Neural progenitor cell (in vitro differentiated cells): Measurements from ENCODE around the gene DDX18. TPM values are rescaled to one million over a fixed set of nuclear protein-coding genes. Genes with fewer than 3 reads are reported as not detected.
"Not testable (repeated sequence)": the region's sequence is repeated elsewhere in the genome, so short reads cannot be mapped to it uniquely, and the experiment has no call there.

ENCODE experiments used
- DNase-seq: peaks from one replicate; pipeline ENCODE4 v3.0.0-alpha.2; 2016; ENCODE audit warnings: low spot score
- H2AFZ ChIP-seq: fragments of 200-600 bp; sonication (generic); replicated peaks from 2 replicates; pipeline ENCODE4 v1.6.1; 2016; ENCODE audit warnings: antibody characterized with exemption
- H3F3A ChIP-seq: fragments of 200-600 bp; sonication (generic); 2 replicates; pipeline ENCODE4 v1.6.1; 2016; ENCODE audit warnings: antibody characterized with exemption, low read depth
- H3K27ac ChIP-seq: fragments of 200-600 bp; sonication (generic); 2 replicates; pipeline ENCODE4 v1.5.1; 2016; ENCODE audit warnings: mild to moderate bottlenecking
- H3K27me3 ChIP-seq: fragments of 200-600 bp; sonication (generic); 2 replicates; pipeline ENCODE4 v1.6.1; 2016; ENCODE audit warnings: mild to moderate bottlenecking, moderate library complexity
- H3K36me3 ChIP-seq: fragments of 200-600 bp; sonication (generic); 2 replicates; pipeline ENCODE4 v1.5.1; 2016
- H3K4me1 ChIP-seq: fragments of 200-600 bp; sonication (generic); 2 replicates; pipeline ENCODE4 v1.6.1; 2016; ENCODE audit warnings: mixed run types
- H3K4me2 ChIP-seq: fragments of 200-600 bp; sonication (generic); 2 replicates; pipeline ENCODE4 v1.6.1; 2016
- H3K4me3 ChIP-seq: fragments of 200-600 bp; sonication (generic); 2 replicates; pipeline ENCODE4 v1.5.1; 2016
- H3K79me2 ChIP-seq: fragments of 200-600 bp; sonication (generic); 2 replicates; pipeline ENCODE4 v1.6.1; 2016; ENCODE audit warnings: low read depth
- H3K9ac ChIP-seq: fragments of 200-600 bp; sonication (generic); 2 replicates; pipeline ENCODE4 v1.6.1; 2016
- H3K9me3 ChIP-seq: fragments of 200-600 bp; sonication (generic); 2 replicates; pipeline ENCODE4 v1.5.1; 2016; ENCODE audit warnings: low read depth
- H4K20me1 ChIP-seq: fragments of 200-600 bp; sonication (generic); 2 replicates; pipeline ENCODE4 v1.6.1; 2016; ENCODE audit warnings: low read depth
- H3K27ac Mint-ChIP-seq: 3 replicates; pipeline ENCODE4 v1.8.0; 2021; ENCODE audit warnings: mixed read lengths
- H3K27me3 Mint-ChIP-seq: 2 replicates; pipeline ENCODE4 v1.8.0; 2022; ENCODE audit warnings: low read depth, mild to moderate bottlenecking, inconsistent platforms, moderate library complexity, mixed read lengths; ENCODE audit not compliant: insufficient read depth
- H3K36me3 Mint-ChIP-seq: 3 replicates; pipeline ENCODE4 v1.8.0; 2021; ENCODE audit warnings: mixed read lengths
- H3K4me1 Mint-ChIP-seq: 3 replicates; pipeline ENCODE4 v1.8.0; 2021; ENCODE audit warnings: mixed read lengths
- H3K4me3 Mint-ChIP-seq: 3 replicates; pipeline ENCODE4 v1.8.0; 2021; ENCODE audit warnings: mild to moderate bottlenecking, moderate library complexity, mixed read lengths
- H3K9me3 Mint-ChIP-seq: 3 replicates; pipeline ENCODE4 v1.8.0; 2020; ENCODE audit warnings: mixed read lengths
- EZH2 ChIP-seq: fragments of 200-600 bp; sonication (generic); IDR thresholded peaks from 2 replicates; pipeline ENCODE4 v1.6.1; 2017; ENCODE audit warnings: antibody characterized with exemption, mild to moderate bottlenecking, moderate library complexity
- EZH2phosphoT487 ChIP-seq: fragments of 200-600 bp; sonication (generic); IDR thresholded peaks from 2 replicates; pipeline ENCODE4 v1.6.1; 2017; ENCODE audit warnings: antibody characterized with exemption
- total RNA-seq: library from RNA; depleted of rRNA; stranded (reverse); fragments of >200 nt; gene quantifications from 2 replicates; pipeline ENCODE4 v1.2.3, GENCODE V29; 2015; ENCODE audit warnings: low replicate concordance
- TF ChIP-seq, protein P1 (sequence below): fragments of 200-600 bp; sonication (generic); IDR thresholded peaks from 2 replicates; pipeline ENCODE4 v1.5.1; 2017; ENCODE audit warnings: antibody characterized with exemption, mild to moderate bottlenecking

The DDX18 gene
- total RNA-seq, 1 donor from 2014 or later, result 87.0 TPM

DNA sequence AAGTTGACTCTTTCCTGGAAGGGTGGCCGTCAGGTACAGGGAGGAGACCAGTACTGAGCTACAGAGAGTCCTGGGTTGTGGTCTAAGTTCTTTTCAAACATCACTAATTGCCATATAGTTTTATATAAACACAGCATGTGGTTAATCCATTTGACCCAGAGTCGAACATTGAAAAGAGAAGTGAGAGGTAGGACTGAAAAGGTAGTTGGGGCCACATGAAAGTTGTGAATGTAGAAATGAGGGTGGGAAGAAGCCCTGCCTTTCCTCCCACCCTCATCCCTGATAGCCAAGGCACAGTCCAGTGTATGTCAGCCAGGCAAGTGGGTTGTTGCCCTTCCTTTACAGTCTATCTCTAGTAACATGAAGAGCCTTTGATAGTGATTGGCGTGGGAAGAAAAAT lies 4.4 kb downstream of the DDX18 start:
- no peak overlapping the region for H3K9ac ChIP-seq
- no peak overlapping the region for H3K27ac ChIP-seq
- DNase-seq, result no peak
- H3K4me3 Mint-ChIP-seq, result no peak overlapping the region
- peaks cover 11% of the 10 kb centered on the region for H4K20me1 ChIP-seq
- H3K27me3 Mint-ChIP-seq, result peaks cover 4% of the 10 kb centered on the region
- peaks cover 10% of the 10 kb centered on the region for H3K4me1 Mint-ChIP-seq
- H3K27ac Mint-ChIP-seq, result no peak overlapping the region
- H3K4me3 ChIP-seq, result no peak overlapping the region
- H3K27me3 ChIP-seq, result no peaks in the 10 kb centered on the region
- no peak overlapping the region for H2AFZ ChIP-seq
- H3K9me3 ChIP-seq, result no peaks in the 10 kb centered on the region
- H3K36me3 Mint-ChIP-seq, result peaks cover 16% of the 10 kb centered on the region
- no peak for TF ChIP-seq EZH2phosphoT487
- TF ChIP-seq, protein P1, sequence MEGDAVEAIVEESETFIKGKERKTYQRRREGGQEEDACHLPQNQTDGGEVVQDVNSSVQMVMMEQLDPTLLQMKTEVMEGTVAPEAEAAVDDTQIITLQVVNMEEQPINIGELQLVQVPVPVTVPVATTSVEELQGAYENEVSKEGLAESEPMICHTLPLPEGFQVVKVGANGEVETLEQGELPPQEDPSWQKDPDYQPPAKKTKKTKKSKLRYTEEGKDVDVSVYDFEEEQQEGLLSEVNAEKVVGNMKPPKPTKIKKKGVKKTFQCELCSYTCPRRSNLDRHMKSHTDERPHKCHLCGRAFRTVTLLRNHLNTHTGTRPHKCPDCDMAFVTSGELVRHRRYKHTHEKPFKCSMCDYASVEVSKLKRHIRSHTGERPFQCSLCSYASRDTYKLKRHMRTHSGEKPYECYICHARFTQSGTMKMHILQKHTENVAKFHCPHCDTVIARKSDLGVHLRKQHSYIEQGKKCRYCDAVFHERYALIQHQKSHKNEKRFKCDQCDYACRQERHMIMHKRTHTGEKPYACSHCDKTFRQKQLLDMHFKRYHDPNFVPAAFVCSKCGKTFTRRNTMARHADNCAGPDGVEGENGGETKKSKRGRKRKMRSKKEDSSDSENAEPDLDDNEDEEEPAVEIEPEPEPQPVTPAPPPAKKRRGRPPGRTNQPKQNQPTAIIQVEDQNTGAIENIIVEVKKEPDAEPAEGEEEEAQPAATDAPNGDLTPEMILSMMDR, result no peak
- no peak for TF ChIP-seq EZH2
- H3K4me2 ChIP-seq, result no peak overlapping the region
- peaks cover 36% of the 10 kb centered on the region for H3K36me3 ChIP-seq
- no peaks in the 10 kb centered on the region for H3K9me3 Mint-ChIP-seq
- no peaks in the 10 kb centered on the region for H3F3A ChIP-seq
- H3K4me1 ChIP-seq, result peaks cover 10% of the 10 kb centered on the region
- H3K79me2 ChIP-seq, result peaks cover 29% of the 10 kb centered on the region

DNA sequence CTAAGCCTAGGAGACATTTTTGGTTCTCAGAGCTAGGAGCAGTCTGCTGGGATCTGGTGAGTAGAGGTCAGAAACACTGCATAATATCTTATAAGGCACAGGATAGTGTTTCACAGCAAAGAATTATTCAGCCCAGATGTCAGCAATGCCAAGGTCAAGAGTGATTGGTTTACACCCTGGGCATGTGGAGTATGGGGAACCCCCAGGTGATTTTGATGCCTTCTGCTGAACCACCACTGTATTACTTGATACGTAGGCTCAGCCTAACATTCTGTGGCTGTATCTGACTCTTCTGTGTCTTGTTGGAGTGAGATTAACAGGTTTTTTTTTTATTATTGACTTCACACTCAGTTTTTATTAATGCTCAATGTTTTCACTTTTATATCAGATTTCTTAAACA lies 6.0 kb downstream of the DDX18 start:
- Mint-ChIP-seq H3K9me3 (no peaks in the 10 kb centered on the region), H3K4me1 (peaks cover 5% of the 10 kb centered on the region), H3K27ac (no peak overlapping the region), H3K4me3 (no peak overlapping the region), H3K36me3 (peaks cover 21% of the 10 kb centered on the region), H3K27me3 (no peaks in the 10 kb centered on the region)
- no peak overlapping the region for H2AFZ ChIP-seq
- H4K20me1 ChIP-seq, result peaks cover 11% of the 10 kb centered on the region
- no peak overlapping the region for H3K4me2 ChIP-seq
- no peak for TF ChIP-seq EZH2phosphoT487
- TF ChIP-seq, protein P1, result no peak
- TF ChIP-seq EZH2, result no peak
- no peaks in the 10 kb centered on the region for H3F3A ChIP-seq
- H3K27me3 ChIP-seq, result no peaks in the 10 kb centered on the region
- H3K4me1 ChIP-seq, result peaks cover 8% of the 10 kb centered on the region
- H3K9me3 ChIP-seq, result no peaks in the 10 kb centered on the region
- H3K9ac ChIP-seq, result no peak overlapping the region
- peaks cover 41% of the 10 kb centered on the region for H3K36me3 ChIP-seq
- DNase-seq, result no peak
- no peak overlapping the region for H3K27ac ChIP-seq
- H3K79me2 ChIP-seq, result peaks cover 20% of the 10 kb centered on the region
- no peak overlapping the region for H3K4me3 ChIP-seq

DNA sequence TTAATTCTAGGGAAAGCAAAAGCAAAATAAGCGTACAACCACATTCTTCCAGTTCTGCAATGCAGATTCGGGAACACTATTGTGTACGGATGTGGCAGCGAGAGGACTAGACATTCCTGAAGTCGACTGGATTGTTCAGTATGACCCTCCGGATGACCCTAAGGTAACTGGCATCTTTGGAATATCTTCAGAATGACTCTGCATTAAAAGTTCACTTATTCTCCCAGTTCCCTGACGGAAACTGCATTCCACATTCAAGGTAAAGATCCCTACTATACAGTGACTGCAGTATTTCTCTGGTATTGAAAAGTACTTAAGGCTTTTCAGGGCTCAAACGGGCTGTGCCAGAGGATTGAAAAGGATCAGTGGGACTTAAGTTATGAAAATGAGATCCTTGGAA lies 10.9 kb downstream of the DDX18 start:
- TF ChIP-seq, protein P1, result no peak
- TF ChIP-seq EZH2phosphoT487 (no peak), EZH2 (no peak)
- Mint-ChIP-seq H3K9me3 (no peaks in the 10 kb centered on the region), H3K4me3 (no peak overlapping the region), H3K27ac (no peak overlapping the region), H3K36me3 (peaks cover 44% of the 10 kb centered on the region), H3K27me3 (no peaks in the 10 kb centered on the region), H3K4me1 (no peaks in the 10 kb centered on the region)
- Histone ChIP-seq H3K4me1 (no peaks in the 10 kb centered on the region), H3K36me3 (peaks cover 37% of the 10 kb centered on the region), H3F3A (no peaks in the 10 kb centered on the region), H3K9me3 (no peaks in the 10 kb centered on the region), H3K27ac (no peak overlapping the region), H3K9ac (no peak overlapping the region), H3K4me2 (no peak overlapping the region), H3K27me3 (no peaks in the 10 kb centered on the region), H4K20me1 (no peaks in the 10 kb centered on the region), H2AFZ (no peak overlapping the region), H3K79me2 (no peaks in the 10 kb centered on the region), H3K4me3 (no peak overlapping the region)
- no peak for DNase-seq

DNA sequence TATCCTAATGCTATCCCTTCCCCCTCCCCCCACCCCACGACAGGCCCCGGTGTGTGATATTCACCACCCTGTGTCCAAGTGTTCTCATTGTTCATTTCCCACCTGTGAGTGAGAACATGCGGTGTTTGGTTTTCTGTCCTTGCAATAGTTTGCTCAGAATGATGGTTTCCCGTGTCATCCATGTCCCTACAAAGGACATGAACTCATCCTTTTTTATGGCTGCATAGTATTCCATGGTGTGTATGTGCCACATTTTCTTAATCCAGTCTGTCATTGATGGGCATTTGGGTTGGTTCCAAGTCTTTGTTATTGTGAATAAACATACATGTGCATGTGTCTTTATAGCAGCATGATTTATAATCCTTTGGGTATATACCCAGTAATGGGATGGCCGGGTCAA lies 13.0 kb downstream of the DDX18 start:
- H3K4me2 ChIP-seq, H3K79me2 ChIP-seq, H3K4me3 ChIP-seq, H3K9ac ChIP-seq, H2AFZ ChIP-seq, H3K27ac ChIP-seq, H3F3A ChIP-seq, H3K4me1 ChIP-seq, H3K27ac Mint-ChIP-seq, H3K9me3 Mint-ChIP-seq, DNase-seq, H3K4me3 Mint-ChIP-seq, H3K9me3 ChIP-seq, H3K27me3 ChIP-seq, H3K27me3 Mint-ChIP-seq, H4K20me1 ChIP-seq, H3K4me1 Mint-ChIP-seq: not testable (repeated sequence)
- peaks cover 28% of the 10 kb centered on the region for H3K36me3 ChIP-seq
- H3K36me3 Mint-ChIP-seq, result peaks cover 36% of the 10 kb centered on the region
